Measurements from ENCODE around the gene MAT2B.

MAT2B gene

GRCh38 chr5:163459819-163460561, 45.4 kb upstream of the MAT2B start, which contains the start of gene NUDCD2:
TSS of gene NUDCD2 (minus strand) at chr5:163460102. CDS start at chr5:163460050, 52 bp downstream.
- ChIA-PET POLR2A (interaction anchor here (0.7 to 4.2 kb wide), 5 partner anchors 9 to 45 kb away, joined by 3 to 19 read pairs (median 5); partner anchors contain the start of genes CCNG1 and MAT2B), CTCF (interaction anchor here (0.7 to 3.5 kb wide), 15 partner anchors 9 to 51 kb away, joined by 4 to 19 read pairs (median 5); partner anchors contain the start of gene MAT2B)
- DNase-seq (ENCODE audit: extremely low spot score): peak; percentile 91
- TF ChIP-seq CTCF (IDR thresholded peaks at IDR 0.05; ENCODE audit: control extremely low read depth, extremely low read depth, low read depth, missing control alignments): peak; percentile 33

- ChIA-PET CTCF (interaction anchor here (0.7 to 3.5 kb wide), 13 partner anchors 9 to 52 kb away, joined by 3 to 19 read pairs (median 5); partner anchors contain the start of gene MAT2B), POLR2A (interaction anchor here (0.7 to 4.2 kb wide), 5 partner anchors 8 to 45 kb away, joined by 3 to 19 read pairs (median 4); partner anchors contain the start of genes CCNG1 and MAT2B)
- DNase-seq (ENCODE audit: extremely low spot score): no peak
- no peak for TF ChIP-seq CTCF (IDR thresholded peaks at IDR 0.05; ENCODE audit: control extremely low read depth, extremely low read depth, low read depth, missing control alignments)
Measured at GRCh38 chr5:163460562-163461171, 44.8 kb upstream of the MAT2B start, which contains the start of gene HMMR. TSS of gene HMMR (plus strand) at chr5:163460632. CDS start at chr5:163460693, 61 bp downstream.

- TF ChIP-seq CTCF (IDR thresholded peaks at IDR 0.05; ENCODE audit: control extremely low read depth, extremely low read depth, low read depth, missing control alignments): no peak
- ChIA-PET POLR2A (interaction anchor here (0.7 to 0.9 kb wide), 2 partner anchors 42 to 1007 kb away, joined by 3 to 8 read pairs; partner anchors contain the start of gene MAT2B), CTCF (interaction anchor here (1.4 to 1.7 kb wide), 2 partner anchors 27 to 42 kb away, joined by 3 to 5 read pairs; partner anchors contain the start of gene MAT2B)
- DNase-seq (ENCODE audit: extremely low spot score): no peak
Measured at GRCh38 chr5:163463063-163463435, 42.4 kb upstream of the MAT2B start.

GRCh38 chr5:163467682-163468081, 37.7 kb upstream of the MAT2B start:
- no peak for DNase-seq (ENCODE audit: extremely low spot score)
- POLR2A ChIA-PET: no interaction called here
- TF ChIP-seq CTCF (IDR thresholded peaks at IDR 0.05; ENCODE audit: control extremely low read depth, extremely low read depth, low read depth, missing control alignments): no peak
- CTCF ChIA-PET: interaction anchor here (1.5 to 5.9 kb wide), 5 partner anchors 9 to 38 kb away, joined by 3 to 31 read pairs (median 4); partner anchors contain the start of gene MAT2B

DNA sequence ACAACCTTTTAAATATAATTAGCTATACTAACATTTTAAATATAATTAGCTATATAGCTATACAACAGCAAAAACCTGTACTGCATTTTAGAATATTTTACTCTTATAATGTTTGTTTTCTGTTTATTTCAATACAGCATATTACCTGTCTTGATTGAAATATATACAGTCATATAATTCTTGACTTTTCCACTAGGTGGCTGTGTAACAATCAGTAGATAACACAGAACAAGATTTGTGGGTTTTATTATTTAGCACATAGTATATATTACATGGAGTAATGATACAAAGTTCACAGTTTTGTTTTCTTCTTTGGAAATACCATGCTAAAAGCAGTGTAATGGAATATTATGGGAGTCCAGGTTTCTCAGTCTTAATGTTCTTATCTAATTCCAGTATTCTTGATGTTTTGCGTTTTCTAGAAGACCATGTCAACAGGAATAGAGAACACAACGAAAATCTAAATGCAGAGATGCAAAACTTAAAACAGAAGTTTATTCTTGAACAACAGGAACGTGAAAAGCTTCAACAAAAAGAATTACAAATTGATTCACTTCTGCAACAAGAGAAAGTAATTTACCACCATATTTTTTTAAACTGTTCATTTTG, 31.7 kb upstream of the MAT2B start:
- peak; percentile 21 for DNase-seq (ENCODE audit: extremely low spot score)
- POLR2A ChIA-PET: no interaction called here
- CTCF ChIA-PET: interaction anchor here (0.8 to 5.9 kb wide), 8 partner anchors 9 to 91 kb away, joined by 3 to 31 read pairs (median 4); partner anchors contain the start of genes HMMR and NUDCD2
- TF ChIP-seq CTCF (IDR thresholded peaks at IDR 0.05; ENCODE audit: control extremely low read depth, extremely low read depth, low read depth, missing control alignments): peak; percentile 28

- no peak for DNase-seq (ENCODE audit: extremely low spot score)
- CTCF ChIA-PET: interaction anchor here (1.4 to 2.7 kb wide), 3 partner anchors 15 to 41 kb away, joined by 3 to 9 read pairs (median 5); no protein-coding TSS in a partner anchor
- TF ChIP-seq CTCF (IDR thresholded peaks at IDR 0.05; ENCODE audit: control extremely low read depth, extremely low read depth, low read depth, missing control alignments): no peak
- POLR2A ChIA-PET: no interaction called here
Measured at GRCh38 chr5:163475411-163475810, 30.0 kb upstream of the MAT2B start.

Measured in GM10248 (cell line).